ENCODE results near the gene PHEX.

GRCh38 chrX:22012931-22013330 is 19.2 kb upstream of the PHEX start:
- TF ChIP-seq CTCF (IDR thresholded peaks at IDR 0.05; ENCODE audit: borderline replicate concordance, extremely low read depth, low read length, poor library complexity, severe bottlenecking) (no peak), EZH2 (IDR thresholded peaks at IDR 0.05; ENCODE audit: borderline replicate concordance, low read depth, low read length, severe bottlenecking) (no peak)
